T-helper 9 cell (primary cell): ENCODE data around the gene AFF1.
"Not testable (repeated sequence)": the region's sequence is repeated elsewhere in the genome, so short reads cannot be mapped to it uniquely, and the experiment has no call there.

Source experiments
- DNase-seq: peaks from one replicate; pipeline ENCODE4 v3.0.0-alpha.2; 2020

Gene AFF1

GRCh38 chr4:87067124-87067885 is 132.5 kb downstream of the AFF1 start:
- no peak for DNase-seq

DNA sequence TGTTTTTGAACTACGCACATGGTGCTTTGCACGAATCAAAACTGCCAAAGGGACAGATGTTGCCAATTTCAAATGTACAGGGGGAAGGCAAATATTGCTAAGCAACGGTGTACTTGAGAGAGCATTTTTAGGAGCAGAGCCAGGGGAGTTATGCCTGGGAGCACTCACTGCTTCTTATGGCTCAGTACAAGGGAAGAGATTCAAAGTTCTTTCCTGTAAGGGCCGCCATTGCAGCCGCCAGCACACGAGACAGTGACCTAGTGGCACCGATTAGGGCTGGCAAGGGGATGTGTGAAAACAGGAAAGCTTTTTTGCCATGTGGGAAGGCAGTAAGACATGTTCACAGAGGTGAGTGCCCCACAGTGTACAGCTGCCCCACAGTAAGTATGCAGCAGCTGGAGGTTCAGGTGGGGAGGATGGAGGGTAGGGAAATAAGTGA is 133.8 kb downstream of the AFF1 start:
- no peak for DNase-seq

DNA sequence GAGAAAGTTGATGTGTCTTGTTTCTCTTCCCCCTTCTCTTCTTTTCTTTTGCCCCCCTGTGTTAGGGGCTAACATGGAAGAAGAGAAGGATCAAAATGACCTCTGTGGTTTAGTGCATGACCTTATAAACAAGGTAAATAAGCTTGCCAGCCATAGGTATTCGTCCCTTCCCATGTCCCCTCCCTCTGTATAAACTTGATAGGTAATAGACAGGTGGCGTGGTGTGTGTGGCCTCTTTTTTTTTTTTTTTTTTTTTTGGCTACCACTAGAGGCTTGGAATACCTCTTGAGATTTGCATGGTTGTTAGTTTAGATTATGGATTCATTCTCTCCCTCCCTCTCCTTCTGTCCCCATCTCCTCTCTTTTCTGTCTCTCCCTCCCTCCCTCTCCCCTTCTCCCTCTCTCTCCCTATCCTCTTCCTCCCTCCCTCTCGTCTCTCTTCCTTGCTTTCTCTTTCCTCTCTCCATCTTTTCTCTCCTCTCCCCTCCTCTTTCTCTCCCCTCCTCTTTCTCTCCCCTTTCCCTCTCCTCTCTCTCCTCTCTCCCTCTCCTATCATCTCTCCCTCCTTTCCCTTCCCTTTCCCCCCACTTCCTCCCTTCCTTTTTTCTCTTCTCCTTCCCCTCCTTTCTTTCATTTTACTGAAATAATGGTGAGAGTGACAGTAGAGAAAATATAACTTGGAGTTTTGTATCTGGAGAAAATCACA is 134.4 kb downstream of the AFF1 start:
- no peak for DNase-seq

GRCh38 chr4:87071401-87071800 is 136.6 kb downstream of the AFF1 start:
- DNase-seq = no peak

DNA sequence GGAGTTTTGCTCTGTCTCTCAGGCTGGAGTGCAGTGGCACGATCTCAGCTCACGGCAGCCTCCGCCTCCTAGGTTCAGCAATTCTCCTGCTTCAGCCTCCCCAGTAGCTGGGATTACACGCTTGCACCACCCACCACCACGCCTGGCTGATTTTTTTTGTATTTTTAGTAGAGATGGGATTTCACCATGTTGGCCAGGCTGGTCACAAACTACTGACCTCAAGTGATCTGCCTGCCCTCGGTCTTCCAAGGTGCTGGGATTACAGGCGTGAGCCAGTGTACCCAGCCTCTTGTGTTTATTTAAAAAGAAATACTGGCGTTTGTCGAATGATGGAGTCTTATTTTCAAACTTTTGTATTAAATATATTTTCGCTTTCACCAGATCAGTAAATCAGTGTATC is 137.7 kb downstream of the AFF1 start:
- not testable (repeated sequence) for DNase-seq

DNA sequence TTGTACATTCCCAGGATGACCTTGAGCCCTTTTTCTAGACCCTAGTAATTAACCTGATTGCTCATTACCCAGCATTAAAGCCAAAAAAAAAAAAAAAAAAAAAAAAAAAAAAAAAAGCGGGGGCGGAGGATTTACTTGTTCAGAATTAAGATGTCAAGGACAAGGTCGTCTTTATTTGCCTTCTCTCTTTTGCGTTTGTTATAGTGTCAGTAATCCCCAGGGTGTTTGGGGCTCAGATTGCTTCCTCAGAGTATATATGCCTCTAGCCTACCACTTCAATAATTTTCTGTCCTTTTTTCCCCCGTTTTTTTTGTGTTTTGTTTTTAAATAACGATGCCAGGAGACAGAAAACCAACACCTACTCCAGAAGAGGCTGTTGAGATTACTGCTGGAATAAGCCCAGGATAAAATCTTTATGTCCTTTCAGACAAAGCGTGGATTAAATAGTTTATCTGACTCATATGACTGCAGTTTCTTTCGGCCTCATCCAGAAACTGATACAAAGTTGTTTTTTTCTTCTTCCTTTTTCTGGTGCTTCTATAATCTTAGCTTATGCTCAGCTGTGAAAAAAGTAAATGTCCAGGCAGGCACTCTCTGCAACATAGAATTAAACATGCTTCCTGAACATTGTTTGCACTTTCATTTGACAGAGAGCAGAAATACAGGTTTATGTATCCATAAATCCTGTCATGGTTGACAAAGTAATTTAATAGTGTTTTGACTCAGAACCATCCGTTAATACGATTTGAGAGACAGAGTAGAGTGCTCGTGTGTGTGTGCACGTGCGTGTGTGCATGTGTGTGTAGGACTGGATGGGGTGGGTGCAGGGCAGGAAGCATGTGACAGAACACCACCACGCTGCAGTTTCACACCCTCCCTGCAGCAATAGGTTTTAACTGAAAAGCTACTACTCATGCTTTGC is 138.6 kb downstream of the AFF1 start:
- no peak for DNase-seq

- no peak for DNase-seq
Observed at GRCh38 chr4:87074121-87074488, 139.3 kb downstream of the AFF1 start.

GRCh38 chr4:87075876-87076275 is 141.1 kb downstream of the AFF1 start:
- no peak for DNase-seq

DNA sequence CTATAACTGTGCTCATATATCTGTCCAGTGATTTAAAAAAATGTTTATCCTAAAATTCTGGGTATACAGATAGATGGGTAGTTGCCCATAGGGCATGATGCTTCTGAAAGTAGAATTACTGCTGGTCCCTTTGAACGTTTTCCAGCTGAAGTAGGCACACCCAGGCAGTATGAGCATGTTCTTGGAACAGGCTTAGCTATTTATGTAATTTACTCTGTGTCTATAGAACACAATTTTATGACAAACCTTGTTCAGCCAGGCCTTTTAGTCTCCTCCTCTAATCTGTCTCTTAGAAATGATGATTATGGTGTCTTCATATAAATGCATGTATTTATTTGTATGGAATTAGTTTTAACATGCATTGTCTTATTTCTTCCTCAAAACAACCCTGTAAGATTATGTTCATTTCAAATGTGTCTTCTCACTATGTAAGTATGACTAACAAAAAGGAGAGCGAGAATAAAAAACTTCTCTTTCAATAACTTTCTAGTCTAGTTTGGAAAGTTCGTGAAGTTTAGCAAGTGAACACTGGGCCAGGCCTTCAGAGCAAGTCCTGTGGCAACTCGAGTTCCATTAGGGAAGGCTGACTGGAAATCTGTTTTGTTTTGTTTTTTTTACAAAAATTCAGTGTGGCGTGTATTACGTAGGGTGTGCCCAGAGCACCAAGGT is 142.0 kb downstream of the AFF1 start:
- DNase-seq = no peak

- no peak for DNase-seq
Observed at GRCh38 chr4:87077914-87078585, 143.2 kb downstream of the AFF1 start.

DNA sequence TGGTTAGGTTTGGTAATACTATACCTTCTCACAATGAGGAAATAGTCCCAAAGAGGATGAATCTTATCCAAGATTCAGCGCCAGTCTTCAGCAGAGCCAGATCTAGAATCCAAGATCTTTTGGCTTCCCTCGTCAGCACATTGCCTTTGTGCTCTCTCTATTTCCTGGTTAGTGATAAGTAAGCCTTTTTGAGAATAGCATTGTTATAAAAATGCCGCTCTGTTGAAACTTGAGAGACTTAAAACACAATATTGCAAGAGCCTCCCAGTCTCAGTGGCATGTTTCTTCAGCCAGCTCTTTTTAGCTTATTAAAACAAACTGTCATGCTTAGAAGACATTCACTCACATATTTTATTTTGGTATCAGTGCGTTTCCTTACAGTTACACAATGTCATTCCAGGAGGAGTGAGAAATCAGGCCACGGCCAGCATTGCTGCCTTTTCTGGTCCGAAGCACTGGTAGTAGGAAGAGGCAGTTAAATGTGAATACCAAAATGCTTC is 144.2 kb downstream of the AFF1 start:
- DNase-seq = no peak

- DNase-seq = no peak
Observed at GRCh38 chr4:87079967-87080366, 145.2 kb downstream of the AFF1 start.

DNA sequence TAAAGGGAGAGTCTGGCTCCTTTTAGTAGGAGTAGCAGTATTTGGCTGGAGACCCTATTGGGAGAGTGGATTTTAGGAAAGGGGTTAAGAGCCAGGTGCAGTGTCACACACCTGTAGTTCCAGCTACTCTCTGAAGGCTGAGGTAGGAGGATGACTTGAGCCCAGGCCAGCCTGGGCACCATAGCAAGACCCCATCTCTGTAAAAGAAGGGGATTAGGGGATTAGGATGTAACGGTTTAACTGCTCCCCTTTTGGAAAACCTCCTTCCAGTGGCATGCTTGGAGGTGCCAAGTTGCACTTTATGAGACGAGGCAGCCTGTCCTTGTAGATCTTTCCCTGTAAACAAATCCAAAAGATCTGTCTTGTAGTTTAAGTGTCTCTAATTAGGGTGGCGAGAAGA is 145.7 kb downstream of the AFF1 start:
- DNase-seq = no peak

GRCh38 chr4:87081826-87082225 is 147.0 kb downstream of the AFF1 start:
- DNase-seq = no peak

GRCh38 chr4:87085732-87086131 is 150.9 kb downstream of the AFF1 start:
- DNase-seq = not testable (repeated sequence)

DNA sequence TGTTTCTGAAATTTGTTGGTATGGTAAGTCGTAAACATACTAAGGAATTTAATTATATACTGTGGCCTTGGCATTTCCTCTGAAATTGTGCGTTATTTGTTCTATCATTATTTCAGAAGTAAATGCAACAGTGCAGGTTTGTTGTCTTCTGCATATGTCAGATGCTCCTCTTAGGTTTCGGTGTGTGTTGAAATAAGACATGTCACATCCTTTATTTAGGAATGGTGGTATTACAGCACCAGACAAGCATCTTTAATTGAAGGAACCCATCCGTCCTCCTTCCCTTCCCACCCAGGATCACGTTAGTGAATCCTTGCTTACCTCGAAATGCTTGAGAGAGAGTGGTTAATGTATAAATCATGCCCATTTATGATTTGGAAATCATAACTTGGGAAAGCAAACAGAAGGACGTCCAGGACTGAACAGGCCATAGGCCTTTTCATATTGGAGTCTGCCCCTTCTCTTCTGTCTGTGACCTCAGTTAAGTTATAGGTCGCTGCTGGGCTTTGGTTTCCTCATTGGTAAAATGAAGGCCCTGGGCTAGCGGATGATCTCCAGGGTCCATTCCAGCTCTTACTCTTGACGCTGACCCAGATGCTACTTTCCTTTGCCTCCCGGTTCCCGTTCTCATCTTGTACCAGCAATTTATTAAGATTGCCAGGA is 151.5 kb downstream of the AFF1 start:
- DNase-seq = no peak

DNA sequence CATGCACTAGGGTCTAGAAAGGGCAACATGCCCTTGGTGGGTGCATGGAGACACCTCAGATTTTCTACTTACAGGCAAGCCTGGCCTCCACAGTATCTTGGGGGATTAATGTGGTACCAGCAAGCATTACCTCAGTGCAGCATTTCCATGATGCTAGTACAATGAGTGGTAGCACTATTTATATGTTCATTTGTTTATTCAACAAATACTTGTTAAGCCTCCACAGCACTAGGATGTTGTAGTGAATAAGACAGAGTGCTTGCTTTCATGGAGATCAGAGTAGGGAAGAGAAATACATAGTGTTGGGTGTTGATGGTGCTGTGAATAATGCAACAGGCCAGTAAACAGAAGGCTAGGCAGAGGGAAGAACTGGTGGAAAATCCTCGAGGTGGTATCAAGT is 152.2 kb downstream of the AFF1 start:
- DNase-seq = no peak

DNA sequence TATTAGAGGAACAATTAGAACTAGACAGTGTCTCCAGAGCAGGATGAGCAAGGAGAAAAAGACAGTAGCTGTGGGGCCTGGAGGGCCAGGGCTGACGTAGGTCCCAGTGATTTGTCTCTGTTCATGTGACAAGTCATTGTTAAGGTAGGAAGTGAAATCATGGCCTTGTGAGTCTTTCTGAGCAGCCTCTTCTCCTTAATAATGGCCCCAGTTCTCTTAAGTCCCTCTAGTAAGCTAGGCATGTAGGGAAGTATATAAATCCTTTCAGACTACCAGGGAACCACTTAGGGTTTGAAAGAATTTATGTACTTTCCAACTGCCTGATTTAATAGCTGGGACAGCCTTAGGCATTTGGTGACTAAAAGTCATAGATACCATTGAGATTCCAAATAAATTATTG is 152.6 kb downstream of the AFF1 start:
- no peak for DNase-seq

GRCh38 chr4:87088186-87088585 is 153.4 kb downstream of the AFF1 start:
- DNase-seq = no peak

DNA sequence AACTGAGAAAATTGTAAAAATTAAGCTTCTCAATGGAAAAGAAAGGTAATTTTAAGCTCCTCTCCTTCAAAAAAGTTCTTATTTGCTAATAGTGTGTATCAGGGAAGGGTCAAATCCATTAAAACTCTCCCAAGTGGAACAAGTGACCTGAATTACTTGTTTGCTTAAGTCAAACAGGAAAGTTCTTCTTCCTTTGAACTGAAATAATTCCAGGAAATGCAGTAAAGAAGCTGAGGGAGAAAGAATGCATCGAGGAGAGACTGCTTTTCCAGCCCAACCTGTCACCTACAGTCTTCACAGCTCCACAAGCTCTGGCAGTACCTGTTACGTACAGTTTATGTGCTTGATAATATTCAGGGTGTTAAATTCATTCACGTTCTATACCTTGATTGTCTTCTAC is 154.6 kb downstream of the AFF1 start:
- DNase-seq = no peak

- no peak for DNase-seq
Observed at GRCh38 chr4:87090305-87090704, 155.5 kb downstream of the AFF1 start.
